ENCODE measurements around the gene CNIH2.

CNIH2 gene

DNA sequence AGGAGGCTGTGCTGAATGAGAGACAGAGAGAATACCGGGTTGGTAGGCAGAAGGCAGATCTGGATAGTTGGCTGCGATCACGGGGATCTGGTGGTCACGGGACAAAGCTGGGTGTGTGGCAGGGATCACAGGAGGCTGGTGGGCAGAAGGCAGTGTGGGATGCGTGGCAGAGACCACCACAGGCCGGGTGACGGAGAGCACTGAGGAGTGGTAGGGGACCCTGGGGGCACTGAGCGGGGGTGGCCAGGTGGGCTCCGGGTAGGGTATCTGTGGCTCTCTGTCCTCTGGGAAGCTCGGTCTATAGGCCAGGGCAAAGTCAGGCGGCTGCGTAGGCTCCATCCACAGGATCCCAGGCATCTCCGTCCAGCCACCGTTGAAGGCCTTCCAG, 37.5 kb downstream of the CNIH2 start:
- no peak overlapping the region for H3K4me2 ChIP-seq (ENCODE audit: low read depth, low read length)
- TF ChIP-seq EZH2phosphoT487 (IDR thresholded peaks at IDR 0.05; ENCODE audit: low read length) (no peak), CTCF (IDR thresholded peaks at IDR 0.05; ENCODE audit: low read length) (no peak), EZH2 (optimal IDR thresholded peaks at IDR 0.05; ENCODE audit: low read depth, low read length) (no peak)
- no peaks in the 10 kb centered on the region for H3K9me3 ChIP-seq (replicated peaks; ENCODE audit: insufficient read depth, low read length)
- peaks cover 61% of the 10 kb centered on the region for H3K27me3 ChIP-seq (replicated peaks; ENCODE audit: insufficient read depth, low read length)
- no peak overlapping the region for H2AFZ ChIP-seq (ENCODE audit: low read length)
- no peak overlapping the region for H3K4me3 ChIP-seq (ENCODE audit: low read length)
- DNase-seq = no peak
- no peak overlapping the region for H3K9ac ChIP-seq (ENCODE audit: low read length)
- no peaks in the 10 kb centered on the region for H3K36me3 ChIP-seq (replicated peaks; ENCODE audit: insufficient read depth, low read length)
- H3K9me2 ChIP-seq (replicated peaks; ENCODE audit: insufficient read depth, low read length) = no peaks in the 10 kb centered on the region
- no peaks in the 10 kb centered on the region for H4K20me1 ChIP-seq (ENCODE audit: insufficient read depth, low read length)
- no peaks in the 10 kb centered on the region for H3K4me1 ChIP-seq (ENCODE audit: low read length)
- no peak overlapping the region for H3K27ac ChIP-seq (ENCODE audit: low read length)
- no peaks in the 10 kb centered on the region for H3K79me2 ChIP-seq (ENCODE audit: low read length)
- no peaks in the 10 kb centered on the region for H3F3A ChIP-seq (ENCODE audit: insufficient read depth, low read length)

- Histone ChIP-seq H3F3A (ENCODE audit: insufficient read depth, low read length) (no peaks in the 10 kb centered on the region), H3K27me3 (replicated peaks; ENCODE audit: insufficient read depth, low read length) (peaks cover 55% of the 10 kb centered on the region), H3K9ac (ENCODE audit: low read length) (no peak overlapping the region), H3K79me2 (ENCODE audit: low read length) (no peaks in the 10 kb centered on the region), H3K4me1 (ENCODE audit: low read length) (no peaks in the 10 kb centered on the region), H3K4me3 (ENCODE audit: low read length) (no peak overlapping the region), H4K20me1 (ENCODE audit: insufficient read depth, low read length) (no peaks in the 10 kb centered on the region), H3K9me3 (replicated peaks; ENCODE audit: insufficient read depth, low read length) (no peaks in the 10 kb centered on the region), H3K9me2 (replicated peaks; ENCODE audit: insufficient read depth, low read length) (no peaks in the 10 kb centered on the region), H3K27ac (ENCODE audit: low read length) (no peak overlapping the region), H2AFZ (ENCODE audit: low read length) (no peak overlapping the region), H3K4me2 (ENCODE audit: low read depth, low read length) (no peak overlapping the region), H3K36me3 (replicated peaks; ENCODE audit: insufficient read depth, low read length) (no peaks in the 10 kb centered on the region)
- TF ChIP-seq CTCF (IDR thresholded peaks at IDR 0.05; ENCODE audit: low read length) (no peak), EZH2phosphoT487 (IDR thresholded peaks at IDR 0.05; ENCODE audit: low read length) (no peak), EZH2 (optimal IDR thresholded peaks at IDR 0.05; ENCODE audit: low read depth, low read length) (no peak)
- DNase-seq = no peak
Observed at GRCh38 chr11:66315921-66316811, 38.2 kb downstream of the CNIH2 start.

DNA sequence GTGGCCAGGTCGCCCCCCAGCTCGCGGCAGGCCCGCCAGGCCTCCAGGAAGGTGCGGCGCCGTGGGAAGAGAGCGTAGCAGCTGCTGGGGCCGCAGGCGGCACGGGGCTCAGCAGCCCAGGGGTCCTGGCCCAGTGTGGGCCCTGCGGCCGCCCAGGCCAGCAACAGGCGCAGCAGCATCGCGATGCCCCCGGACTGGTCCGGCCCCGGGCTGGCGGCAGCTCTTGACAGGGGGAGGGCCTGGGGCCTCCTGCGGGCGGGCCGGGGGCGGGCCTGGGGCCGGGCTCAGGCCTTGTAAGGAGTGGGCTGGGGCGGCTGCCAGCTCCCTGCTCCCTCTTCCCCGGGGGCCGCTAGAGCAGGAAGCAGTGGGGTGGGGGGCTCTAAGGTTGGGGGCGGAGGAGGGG, 38.9 kb downstream of the CNIH2 start, which contains the start of gene CD248:
Gene CD248 (minus strand): TSS at position 196 of the 403 bp plus-strand sequence. CDS start 17 bp downstream, at position 179.
- no peak within 1 kb of the TSS for H3K9ac ChIP-seq (ENCODE audit: low read length)
- H3K27ac ChIP-seq (ENCODE audit: low read length) = no peak within 1 kb of the TSS
- no peaks in the 10 kb centered on the region for H3K4me1 ChIP-seq (ENCODE audit: low read length)
- TF ChIP-seq EZH2phosphoT487 (IDR thresholded peaks at IDR 0.05; ENCODE audit: low read length) (no peak), EZH2 (optimal IDR thresholded peaks at IDR 0.05; ENCODE audit: low read depth, low read length) (no peak), CTCF (IDR thresholded peaks at IDR 0.05; ENCODE audit: low read length) (no peak)
- no peak within 1 kb of the TSS for H3K4me2 ChIP-seq (ENCODE audit: low read depth, low read length)
- H3K4me3 ChIP-seq (ENCODE audit: low read length) = no peak within 1 kb of the TSS
- H4K20me1 ChIP-seq (ENCODE audit: insufficient read depth, low read length) = no peaks in the 10 kb centered on the region
- no peak within 1 kb of the TSS for H2AFZ ChIP-seq (ENCODE audit: low read length)
- H3F3A ChIP-seq (ENCODE audit: insufficient read depth, low read length) = no peaks in the 10 kb centered on the region
- H3K9me3 ChIP-seq (replicated peaks; ENCODE audit: insufficient read depth, low read length) = no peaks in the 10 kb centered on the region
- no peaks in the 10 kb centered on the region for H3K79me2 ChIP-seq (ENCODE audit: low read length)
- no peaks in the 10 kb centered on the region for H3K9me2 ChIP-seq (replicated peaks; ENCODE audit: insufficient read depth, low read length)
- DNase-seq = no peak
- H3K27me3 ChIP-seq (replicated peaks; ENCODE audit: insufficient read depth, low read length) = peaks cover 60% of the 10 kb centered on the region
- H3K36me3 ChIP-seq (replicated peaks; ENCODE audit: insufficient read depth, low read length) = no peaks in the 10 kb centered on the region

Measured in MM.1S (cell line).